ENCODE data around the gene LYZ.

LYZ gene

DNA sequence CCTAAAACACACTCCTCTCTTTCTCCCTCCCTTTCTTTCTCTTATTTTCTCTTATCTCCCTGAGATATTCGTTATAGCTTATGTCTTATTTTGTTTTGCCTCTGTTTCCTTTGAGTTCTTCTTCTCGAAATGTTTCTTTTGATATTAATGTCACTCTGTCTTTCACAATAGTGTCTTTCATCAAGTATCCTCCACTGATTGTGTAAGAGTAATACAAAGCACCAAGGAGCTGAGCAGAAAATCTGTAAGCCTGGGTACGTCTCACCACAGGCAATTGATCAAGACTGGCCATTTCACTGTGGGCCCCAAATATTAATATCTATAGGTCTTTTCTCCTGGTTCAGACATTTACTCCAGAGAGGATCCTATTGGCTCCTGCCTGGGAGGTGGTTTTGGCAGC, 4.8 kb upstream of the LYZ start:
- Histone ChIP-seq H3K27me3 (ENCODE audit: control insufficient read depth, insufficient read depth, low read length) (no peaks in the 10 kb centered on the region), H3K4me3 (ENCODE audit: low read length) (no peak overlapping the region), H3K9ac (ENCODE audit: low read length) (no peak overlapping the region), H3K36me3 (ENCODE audit: control insufficient read depth, insufficient read depth, low read length) (no peaks in the 10 kb centered on the region), H3K9me3 (ENCODE audit: control insufficient read depth, low read length) (no peaks in the 10 kb centered on the region), H3K4me1 (ENCODE audit: control insufficient read depth, insufficient read depth, low read length) (peaks cover 70% of the 10 kb centered on the region)

DNA sequence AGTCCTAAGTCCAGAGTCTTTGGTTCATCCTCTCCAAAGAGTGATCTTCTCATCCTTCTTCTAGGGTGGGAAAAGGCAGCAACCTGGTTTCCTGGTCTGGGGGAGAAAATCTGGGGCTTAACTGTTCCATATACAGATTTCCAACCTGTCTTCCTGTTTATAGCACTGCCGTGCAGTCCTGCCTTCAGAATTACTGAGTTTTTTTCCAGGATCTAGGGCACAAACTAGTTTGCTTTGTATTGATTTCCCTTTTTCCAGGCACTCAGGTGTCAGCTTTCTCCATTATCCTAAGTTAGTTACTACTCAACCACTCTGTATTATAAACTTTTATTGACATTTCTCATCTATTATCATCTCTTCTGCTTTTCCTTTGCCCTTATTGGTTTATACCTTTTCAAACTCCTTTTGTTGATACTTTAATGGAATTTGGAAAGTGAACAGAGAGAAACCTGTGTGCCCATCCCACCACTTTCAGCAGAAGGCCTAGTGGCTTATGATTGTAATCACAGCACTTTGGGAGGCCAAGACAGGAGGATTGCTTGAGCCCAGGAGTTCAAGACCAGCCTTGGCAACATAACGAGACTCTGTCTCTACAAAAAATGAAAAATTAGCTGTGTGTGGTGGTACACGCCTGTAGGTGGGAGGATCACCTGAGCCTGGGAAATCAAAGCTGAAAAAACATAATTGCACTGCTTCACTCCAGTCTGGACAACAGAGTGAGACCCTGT, 4.1 kb upstream of the LYZ start:
- H3K4me1 ChIP-seq (ENCODE audit: control insufficient read depth, insufficient read depth, low read length) = peaks cover 70% of the 10 kb centered on the region
- no peak overlapping the region for H3K4me3 ChIP-seq (ENCODE audit: low read length)
- H3K9me3 ChIP-seq (ENCODE audit: control insufficient read depth, low read length) = no peaks in the 10 kb centered on the region
- H3K27me3 ChIP-seq (ENCODE audit: control insufficient read depth, insufficient read depth, low read length) = no peaks in the 10 kb centered on the region
- no peak overlapping the region for H3K9ac ChIP-seq (ENCODE audit: low read length)
- no peaks in the 10 kb centered on the region for H3K36me3 ChIP-seq (ENCODE audit: control insufficient read depth, insufficient read depth, low read length)

DNA sequence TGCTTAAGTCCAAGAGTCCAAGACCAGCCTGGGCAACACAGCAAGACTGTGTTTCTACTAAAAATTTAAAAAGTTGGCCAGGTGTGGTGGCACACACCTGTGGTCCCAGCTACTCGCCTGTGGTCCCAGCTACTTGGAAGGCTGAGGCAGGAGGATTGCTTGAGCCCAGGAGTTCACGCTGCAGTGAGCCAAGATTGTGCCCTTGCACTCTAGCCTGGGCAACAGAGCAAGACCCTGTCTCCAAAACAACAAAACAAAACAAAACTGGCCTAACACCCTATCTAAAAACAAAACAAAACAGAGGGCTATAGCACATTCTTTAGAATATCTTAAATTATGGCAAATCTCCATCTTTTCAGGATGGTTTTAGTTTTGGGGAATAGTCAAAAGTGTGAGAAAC, 3.1 kb upstream of the LYZ start:
- Histone ChIP-seq H3K4me1 (ENCODE audit: control insufficient read depth, insufficient read depth, low read length) (peaks cover 65% of the 10 kb centered on the region), H3K27me3 (ENCODE audit: control insufficient read depth, insufficient read depth, low read length) (no peaks in the 10 kb centered on the region), H3K4me3 (ENCODE audit: low read length) (no peak overlapping the region), H3K9me3 (ENCODE audit: control insufficient read depth, low read length) (no peaks in the 10 kb centered on the region), H3K36me3 (ENCODE audit: control insufficient read depth, insufficient read depth, low read length) (no peaks in the 10 kb centered on the region), H3K9ac (ENCODE audit: low read length) (no peak overlapping the region)

DNA sequence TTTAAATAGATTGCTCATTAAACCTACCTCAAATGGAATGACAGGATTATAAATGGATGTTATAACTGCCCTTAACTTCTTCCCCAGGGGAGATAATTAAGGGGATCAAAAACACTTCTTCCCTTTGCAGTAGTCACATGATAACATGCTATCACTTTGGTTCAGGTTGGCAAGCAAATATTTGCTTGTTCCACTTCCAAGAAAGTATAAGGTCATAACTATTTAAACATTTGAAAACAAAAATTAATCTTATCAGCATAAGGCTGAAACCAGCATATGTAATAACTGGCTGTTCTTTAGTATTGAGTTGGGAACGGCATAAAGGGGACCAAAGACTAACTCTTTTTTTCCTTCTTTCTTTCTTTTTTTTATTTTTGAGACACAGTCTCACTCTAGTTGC, 2.4 kb upstream of the LYZ start:
- Histone ChIP-seq H3K4me1 (ENCODE audit: control insufficient read depth, insufficient read depth, low read length) (peaks cover 58% of the 10 kb centered on the region), H3K36me3 (ENCODE audit: control insufficient read depth, insufficient read depth, low read length) (no peaks in the 10 kb centered on the region), H3K4me3 (ENCODE audit: low read length) (no peak overlapping the region), H3K9ac (ENCODE audit: low read length) (peak overlapping the region; percentile 47), H3K27me3 (ENCODE audit: control insufficient read depth, insufficient read depth, low read length) (no peaks in the 10 kb centered on the region), H3K9me3 (ENCODE audit: control insufficient read depth, low read length) (no peaks in the 10 kb centered on the region)

DNA sequence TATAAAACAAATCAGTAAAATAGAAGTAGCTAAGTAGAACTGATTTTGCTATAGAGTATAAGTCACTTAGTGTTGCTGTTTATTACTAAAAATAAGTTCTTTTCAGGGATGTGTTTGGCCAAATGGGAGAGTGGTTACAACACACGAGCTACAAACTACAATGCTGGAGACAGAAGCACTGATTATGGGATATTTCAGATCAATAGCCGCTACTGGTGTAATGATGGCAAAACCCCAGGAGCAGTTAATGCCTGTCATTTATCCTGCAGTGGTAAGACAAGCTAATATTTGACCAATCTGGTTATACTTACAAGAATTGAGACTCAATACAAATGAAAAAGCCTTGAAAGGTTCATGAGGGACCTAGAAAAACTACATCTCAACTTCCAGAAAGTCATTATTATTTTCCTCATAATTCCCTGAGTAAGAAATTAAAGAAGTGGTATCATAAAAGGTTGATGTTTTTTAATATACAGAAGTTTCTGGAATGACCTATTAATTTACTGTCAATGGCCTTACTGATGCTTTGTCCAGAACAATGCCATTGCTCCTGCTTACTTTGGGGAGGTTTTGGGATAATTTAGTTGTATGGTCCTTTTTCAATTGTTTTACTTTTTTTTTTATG, 1.9 kb downstream of the LYZ start:
- H3K9me3 ChIP-seq (ENCODE audit: control insufficient read depth, low read length) = no peaks in the 10 kb centered on the region
- peak overlapping the region; percentile 67 for H3K4me3 ChIP-seq (ENCODE audit: low read length)
- peak overlapping the region; percentile 92 for H3K9ac ChIP-seq (ENCODE audit: low read length)
- H3K36me3 ChIP-seq (ENCODE audit: control insufficient read depth, insufficient read depth, low read length) = no peaks in the 10 kb centered on the region
- H3K27me3 ChIP-seq (ENCODE audit: control insufficient read depth, insufficient read depth, low read length) = no peaks in the 10 kb centered on the region
- H3K4me1 ChIP-seq (ENCODE audit: control insufficient read depth, insufficient read depth, low read length) = peaks cover 17% of the 10 kb centered on the region

DNA sequence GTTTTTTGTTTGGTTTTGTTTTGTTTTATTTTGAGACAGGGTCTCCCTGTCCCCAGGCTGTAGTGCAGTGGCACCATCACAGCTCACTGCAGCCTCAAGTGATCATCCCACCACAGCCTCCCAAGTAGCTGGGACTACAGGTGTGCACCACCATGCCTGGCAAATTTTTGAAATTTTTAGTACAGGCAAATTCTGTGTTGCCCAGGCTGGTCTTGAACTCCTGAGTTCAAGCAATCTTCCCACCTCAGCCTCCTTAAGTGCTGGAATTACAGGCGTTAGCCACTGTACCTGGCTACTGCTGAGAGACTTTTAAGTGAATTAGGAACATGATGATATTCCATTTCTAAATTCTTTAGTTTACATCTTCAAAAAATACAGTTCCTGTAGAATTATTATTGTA, 2.6 kb downstream of the LYZ start:
- no peaks in the 10 kb centered on the region for H3K36me3 ChIP-seq (ENCODE audit: control insufficient read depth, insufficient read depth, low read length)
- peaks cover 10% of the 10 kb centered on the region for H3K4me1 ChIP-seq (ENCODE audit: control insufficient read depth, insufficient read depth, low read length)
- no peaks in the 10 kb centered on the region for H3K27me3 ChIP-seq (ENCODE audit: control insufficient read depth, insufficient read depth, low read length)
- peak overlapping the region; percentile 92 for H3K9ac ChIP-seq (ENCODE audit: low read length)
- H3K9me3 ChIP-seq (ENCODE audit: control insufficient read depth, low read length) = no peaks in the 10 kb centered on the region
- H3K4me3 ChIP-seq (ENCODE audit: low read length) = no peak overlapping the region

DNA sequence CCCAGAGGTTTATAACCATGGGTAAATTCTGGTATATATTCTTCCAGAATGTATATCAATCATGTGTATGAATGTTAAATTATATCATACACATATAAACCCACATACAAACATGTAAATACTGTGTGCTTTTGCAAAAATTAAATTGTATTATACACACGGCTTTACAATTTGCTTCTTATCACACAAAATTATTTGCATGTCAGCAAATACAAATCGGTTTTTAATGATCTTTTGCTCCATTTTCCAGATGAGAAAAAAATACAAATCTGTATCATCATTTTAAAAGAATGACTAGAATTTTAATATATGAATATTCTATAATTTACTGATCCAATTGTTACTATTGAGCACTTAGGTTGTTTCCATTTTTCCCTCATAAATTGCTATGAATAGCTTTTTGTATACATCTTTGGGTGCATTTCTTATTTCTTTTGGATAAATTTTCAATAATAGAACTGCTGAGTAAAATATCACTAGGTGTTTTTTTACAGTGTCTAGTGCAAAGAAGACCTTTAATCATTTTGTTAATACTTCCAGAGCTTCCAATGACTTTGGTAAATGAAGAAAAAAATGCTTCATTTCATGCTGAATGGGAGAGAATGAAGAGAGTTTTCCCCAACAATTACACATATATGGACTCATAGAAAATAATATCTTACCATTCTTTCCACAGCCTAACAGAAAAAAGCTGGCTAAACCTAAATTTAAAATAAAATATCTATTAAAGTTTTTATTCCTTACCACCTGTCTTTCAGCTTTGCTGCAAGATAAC, 3.5 kb downstream of the LYZ start:
- Histone ChIP-seq H3K9me3 (ENCODE audit: control insufficient read depth, low read length) (no peaks in the 10 kb centered on the region), H3K4me3 (ENCODE audit: low read length) (no peak overlapping the region), H3K9ac (ENCODE audit: low read length) (no peak overlapping the region), H3K4me1 (ENCODE audit: control insufficient read depth, insufficient read depth, low read length) (peaks cover 10% of the 10 kb centered on the region), H3K27me3 (ENCODE audit: control insufficient read depth, insufficient read depth, low read length) (no peaks in the 10 kb centered on the region), H3K36me3 (ENCODE audit: control insufficient read depth, insufficient read depth, low read length) (no peaks in the 10 kb centered on the region)

DNA sequence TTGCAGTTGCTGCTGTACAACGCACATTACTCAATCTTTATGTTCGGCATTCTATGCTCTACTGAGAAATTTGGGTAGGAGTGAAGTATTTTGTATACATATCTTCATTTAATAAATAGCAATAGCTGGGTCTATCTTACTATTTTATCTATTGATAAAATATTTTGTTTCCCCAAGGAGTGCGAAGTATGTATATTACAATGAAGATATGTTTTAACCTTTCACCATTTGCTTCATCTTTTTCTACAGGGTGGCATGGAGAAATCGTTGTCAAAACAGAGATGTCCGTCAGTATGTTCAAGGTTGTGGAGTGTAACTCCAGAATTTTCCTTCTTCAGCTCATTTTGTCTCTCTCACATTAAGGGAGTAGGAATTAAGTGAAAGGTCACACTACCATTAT, 4.7 kb downstream of the LYZ start:
- Histone ChIP-seq H3K36me3 (ENCODE audit: control insufficient read depth, insufficient read depth, low read length) (no peaks in the 10 kb centered on the region), H3K27me3 (ENCODE audit: control insufficient read depth, insufficient read depth, low read length) (no peaks in the 10 kb centered on the region), H3K9ac (ENCODE audit: low read length) (no peak overlapping the region), H3K4me1 (ENCODE audit: control insufficient read depth, insufficient read depth, low read length) (peaks cover 3% of the 10 kb centered on the region), H3K9me3 (ENCODE audit: control insufficient read depth, low read length) (no peaks in the 10 kb centered on the region), H3K4me3 (ENCODE audit: low read length) (no peak overlapping the region)

DNA sequence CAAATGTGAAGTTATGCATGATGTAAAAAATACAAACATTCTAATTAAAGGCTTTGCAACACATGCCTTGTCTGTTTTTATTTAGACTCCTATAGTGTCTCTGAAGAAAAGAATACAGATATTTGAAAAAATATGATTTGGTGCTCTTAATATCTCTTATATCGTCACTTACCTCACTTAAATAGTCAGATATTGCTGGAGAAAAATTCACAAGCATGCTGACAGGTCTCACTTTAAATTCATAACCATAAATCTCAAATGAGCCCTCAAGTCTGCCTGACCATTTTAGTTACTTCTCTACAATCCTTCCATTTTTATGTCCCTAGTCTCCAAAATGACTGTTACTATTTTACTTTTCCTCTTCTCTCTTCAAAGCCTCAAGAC, 6.0 kb downstream of the LYZ start:
- H3K4me1 ChIP-seq (ENCODE audit: control insufficient read depth, insufficient read depth, low read length) = peaks cover 4% of the 10 kb centered on the region
- no peak overlapping the region for H3K4me3 ChIP-seq (ENCODE audit: low read length)
- no peaks in the 10 kb centered on the region for H3K36me3 ChIP-seq (ENCODE audit: control insufficient read depth, insufficient read depth, low read length)
- H3K9ac ChIP-seq (ENCODE audit: low read length) = no peak overlapping the region
- no peaks in the 10 kb centered on the region for H3K9me3 ChIP-seq (ENCODE audit: control insufficient read depth, low read length)
- H3K27me3 ChIP-seq (ENCODE audit: control insufficient read depth, insufficient read depth, low read length) = no peaks in the 10 kb centered on the region

DNA sequence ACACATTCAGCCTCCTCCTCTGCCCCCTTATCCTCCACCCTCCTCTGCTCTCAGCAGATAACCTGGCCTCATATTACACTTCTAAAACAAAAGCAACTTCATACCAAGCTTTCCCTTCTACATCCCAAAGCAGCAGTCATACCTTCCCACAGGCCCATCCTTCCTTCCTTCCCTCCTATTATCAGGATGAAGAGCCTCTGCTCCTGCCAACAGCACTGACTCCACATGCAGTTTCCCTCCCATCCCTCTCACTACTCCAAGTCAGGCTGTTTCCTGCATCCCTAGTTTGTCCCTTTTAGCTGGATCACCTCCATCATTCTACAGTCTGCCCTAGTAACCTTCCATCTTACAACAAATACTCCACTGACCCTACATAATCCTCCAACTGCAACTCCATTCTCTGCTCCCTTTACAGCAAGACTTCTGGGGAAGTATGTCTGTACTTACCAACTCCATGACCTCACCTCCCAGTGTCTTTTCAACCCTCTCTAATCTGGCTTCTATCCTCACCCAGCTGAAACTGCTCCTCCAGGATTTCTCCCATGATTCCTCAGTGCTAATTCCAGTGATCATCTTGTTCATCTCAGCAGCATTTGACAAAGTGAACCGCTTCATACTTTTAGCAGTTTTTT, 6.5 kb downstream of the LYZ start:
- Histone ChIP-seq H3K4me3 (ENCODE audit: low read length) (no peak overlapping the region), H3K36me3 (ENCODE audit: control insufficient read depth, insufficient read depth, low read length) (no peaks in the 10 kb centered on the region), H3K4me1 (ENCODE audit: control insufficient read depth, insufficient read depth, low read length) (peaks cover 5% of the 10 kb centered on the region), H3K9me3 (ENCODE audit: control insufficient read depth, low read length) (no peaks in the 10 kb centered on the region), H3K9ac (ENCODE audit: low read length) (no peak overlapping the region), H3K27me3 (ENCODE audit: control insufficient read depth, insufficient read depth, low read length) (no peaks in the 10 kb centered on the region)

DNA sequence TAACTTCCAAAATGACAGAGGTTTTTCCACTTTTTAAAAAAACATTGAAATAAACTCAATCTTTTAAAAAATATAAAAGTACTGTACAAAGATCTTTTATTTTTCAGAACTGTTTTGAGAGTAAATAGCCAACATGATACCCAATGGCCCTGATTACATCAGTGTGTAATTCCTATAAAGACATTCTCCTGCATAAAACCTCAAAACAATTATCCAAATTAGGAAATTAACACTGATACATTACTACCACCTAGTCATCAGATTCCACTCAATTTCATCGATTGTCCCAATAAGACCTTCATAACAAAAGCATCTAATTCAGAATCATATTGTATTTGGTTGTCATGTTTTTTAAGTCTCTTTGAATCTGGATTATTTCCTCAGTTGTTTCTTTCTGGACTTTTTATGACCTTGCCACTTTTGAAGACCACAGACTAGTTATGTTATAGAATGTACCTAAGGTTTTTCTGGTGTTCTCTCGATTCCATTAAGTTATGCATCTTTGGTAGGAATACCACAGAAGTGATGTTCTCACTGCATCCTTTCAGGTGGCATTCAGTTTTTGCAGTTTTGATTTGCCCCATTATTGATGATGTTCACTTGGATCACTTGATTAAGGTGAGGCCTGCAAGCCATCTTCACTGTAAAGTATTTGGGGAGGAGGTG, 7.3 kb downstream of the LYZ start:
- Histone ChIP-seq H3K27me3 (ENCODE audit: control insufficient read depth, insufficient read depth, low read length) (no peaks in the 10 kb centered on the region), H3K4me1 (ENCODE audit: control insufficient read depth, insufficient read depth, low read length) (peaks cover 5% of the 10 kb centered on the region), H3K9ac (ENCODE audit: low read length) (no peak overlapping the region), H3K36me3 (ENCODE audit: control insufficient read depth, insufficient read depth, low read length) (no peaks in the 10 kb centered on the region), H3K4me3 (ENCODE audit: low read length) (no peak overlapping the region), H3K9me3 (ENCODE audit: control insufficient read depth, low read length) (no peaks in the 10 kb centered on the region)

Data from mucosa of stomach (tissue), 1 donor.